BJ (cell line): Measurements from ENCODE around the gene LIX1L. TPM values are rescaled to one million over a fixed set of nuclear protein-coding genes. Genes with fewer than 3 reads are reported as not detected.

Source experiments
- CTCF ChIA-PET: fragments of 350-600 bp; formaldehyde crosslinking; extraction: SDS; loops from one replicate; lab custom pipeline; 2021; ENCODE audit warnings: antibody characterized with exemption, inconsistent platforms; lab: Yijun Ruan, JAX
- POLR2A ChIA-PET: fragments of 300-600 bp; sonication (Branson Sonifier 250); formaldehyde crosslinking; extraction: SDS; loops from one replicate; lab custom pipeline; 2021; ENCODE audit warnings: antibody characterized with exemption; lab: Charles Lee
- DNase-seq: peaks from one replicate; pipeline ENCODE4 v3.0.0-alpha.2; 2011; ENCODE audit warnings: low read depth
- H3K27me3 ChIP-seq: 2 replicates; pipeline ENCODE4 v1.6.0; 2011; ENCODE audit warnings: low read length; ENCODE audit not compliant: control insufficient read depth, insufficient read depth
- H3K36me3 ChIP-seq: 2 replicates; pipeline ENCODE4 v1.5.1; 2011; ENCODE audit warnings: low read length; ENCODE audit not compliant: control insufficient read depth, insufficient read depth
- H3K4me3 ChIP-seq: 2 replicates; pipeline ENCODE4 v1.5.1; 2011; ENCODE audit warnings: low read depth, mild to moderate bottlenecking, control low read depth, low read length
- polyA plus RNA-seq: library from polyadenylated mRNA; depleted of rRNA; stranded (reverse); fragments of >200 nt; gene quantifications from 2 replicates; pipeline ENCODE4 v1.2.3, GENCODE V29; 2011
- TF ChIP-seq, protein P1 (sequence below): IDR thresholded peaks from 2 replicates; pipeline ENCODE4 v1.5.1; 2011; ENCODE audit warnings: low read depth, mild to moderate bottlenecking, control low read depth, inconsistent platforms, low read length, moderate library complexity; ENCODE audit not compliant: insufficient read depth

LIX1L gene
- polyA plus RNA-seq, 1 experiment: 35.1 TPM

DNA sequence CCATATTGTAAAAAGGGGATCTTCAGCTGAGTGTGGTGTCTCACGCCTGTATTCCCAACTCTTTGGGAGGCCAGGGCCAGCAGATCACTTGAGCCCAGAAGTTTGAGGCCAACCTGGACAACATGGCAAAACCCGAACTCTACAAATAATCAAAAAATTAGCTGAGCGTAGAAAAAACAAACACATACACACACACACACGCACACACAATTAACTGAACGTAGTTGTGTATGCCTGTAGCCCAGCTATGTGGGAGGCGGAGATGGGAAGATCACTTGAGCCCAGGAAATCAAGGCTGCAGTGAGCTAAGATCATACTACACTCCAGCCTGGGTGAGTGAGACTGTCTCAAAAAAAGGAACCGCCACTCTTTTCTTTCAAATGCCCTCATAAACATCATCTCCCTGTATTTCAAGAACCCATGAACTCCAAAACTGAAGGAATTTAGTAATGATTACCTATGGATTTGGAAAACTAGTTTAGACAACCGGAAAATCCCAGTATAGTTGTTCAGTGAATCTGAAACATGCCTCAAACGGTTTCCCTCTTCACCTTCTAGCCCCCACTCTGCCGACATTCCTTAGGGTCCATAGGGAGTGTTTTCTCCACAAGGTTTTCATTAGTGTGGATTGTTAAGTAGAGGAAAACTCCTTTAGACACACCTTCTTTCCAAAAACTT, 34.1 kb upstream of the LIX1L start:
- Histone ChIP-seq H3K27me3 (no peaks in the 10 kb centered on the region), H3K4me3 (no peak overlapping the region), H3K36me3 (peaks cover 21% of the 10 kb centered on the region)
- ChIA-PET CTCF (interaction anchor here (1.2 to 12.4 kb wide), 4 partner anchors 10 to 100 kb away, joined by 4 to 117 read pairs (median 5); no protein-coding TSS in a partner anchor), POLR2A (interaction anchor here (1.1 kb wide), 1 partner anchor 12 kb away, joined by 6 read pairs; no protein-coding TSS in a partner anchor)
- TF ChIP-seq, protein P1, sequence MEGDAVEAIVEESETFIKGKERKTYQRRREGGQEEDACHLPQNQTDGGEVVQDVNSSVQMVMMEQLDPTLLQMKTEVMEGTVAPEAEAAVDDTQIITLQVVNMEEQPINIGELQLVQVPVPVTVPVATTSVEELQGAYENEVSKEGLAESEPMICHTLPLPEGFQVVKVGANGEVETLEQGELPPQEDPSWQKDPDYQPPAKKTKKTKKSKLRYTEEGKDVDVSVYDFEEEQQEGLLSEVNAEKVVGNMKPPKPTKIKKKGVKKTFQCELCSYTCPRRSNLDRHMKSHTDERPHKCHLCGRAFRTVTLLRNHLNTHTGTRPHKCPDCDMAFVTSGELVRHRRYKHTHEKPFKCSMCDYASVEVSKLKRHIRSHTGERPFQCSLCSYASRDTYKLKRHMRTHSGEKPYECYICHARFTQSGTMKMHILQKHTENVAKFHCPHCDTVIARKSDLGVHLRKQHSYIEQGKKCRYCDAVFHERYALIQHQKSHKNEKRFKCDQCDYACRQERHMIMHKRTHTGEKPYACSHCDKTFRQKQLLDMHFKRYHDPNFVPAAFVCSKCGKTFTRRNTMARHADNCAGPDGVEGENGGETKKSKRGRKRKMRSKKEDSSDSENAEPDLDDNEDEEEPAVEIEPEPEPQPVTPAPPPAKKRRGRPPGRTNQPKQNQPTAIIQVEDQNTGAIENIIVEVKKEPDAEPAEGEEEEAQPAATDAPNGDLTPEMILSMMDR: no peak
- no peak for DNase-seq

GRCh38 chr1:145990249-145990855, 32.5 kb upstream of the LIX1L start:
- Histone ChIP-seq H3K27me3 (no peaks in the 10 kb centered on the region), H3K36me3 (peaks cover 21% of the 10 kb centered on the region), H3K4me3 (no peak overlapping the region)
- DNase-seq: no peak
- TF ChIP-seq, protein P1: no peak
- POLR2A ChIA-PET: interaction anchor here (0.5 to 1.4 kb wide), 3 partner anchors 9 to 47 kb away, joined by 3 to 9 read pairs (median 5); no protein-coding TSS in a partner anchor
- CTCF ChIA-PET: interaction anchor here (1.4 to 12.4 kb wide), 3 partner anchors 12 to 98 kb away, joined by 4 to 117 read pairs (median 5); no protein-coding TSS in a partner anchor

DNA sequence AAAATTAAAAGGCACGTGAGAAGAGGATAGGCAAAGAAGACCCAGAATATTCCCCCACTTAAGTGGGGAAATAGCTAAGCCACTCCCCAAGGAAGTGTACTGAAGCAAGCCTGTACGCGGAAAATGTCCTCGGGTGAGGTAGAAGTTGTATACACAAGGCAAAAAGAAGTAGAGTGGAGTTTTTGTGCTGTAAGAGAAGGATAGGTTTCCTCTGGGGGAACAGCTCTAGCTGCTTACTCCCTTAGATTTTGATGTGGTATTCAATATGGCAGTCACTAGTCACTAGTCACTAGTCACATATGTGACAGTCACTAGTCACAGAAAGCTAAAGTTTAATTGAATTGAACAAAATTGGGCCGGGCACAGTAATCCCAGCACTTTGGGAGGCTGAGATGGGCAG, 31.0 kb upstream of the LIX1L start:
- ChIA-PET POLR2A (interaction anchor here (0.5 to 0.7 kb wide), 3 partner anchors 14 to 130 kb away, joined by 3 to 5 read pairs (median 3); no protein-coding TSS in a partner anchor), CTCF (interaction anchor here (0.9 to 12.4 kb wide), 3 partner anchors 11 to 143 kb away, joined by 3 to 117 read pairs (median 6); partner anchors contain the start of gene NUDT17)
- Histone ChIP-seq H3K27me3 (no peaks in the 10 kb centered on the region), H3K4me3 (no peak overlapping the region), H3K36me3 (peaks cover 13% of the 10 kb centered on the region)
- DNase-seq: no peak
- TF ChIP-seq, protein P1: no peak

DNA sequence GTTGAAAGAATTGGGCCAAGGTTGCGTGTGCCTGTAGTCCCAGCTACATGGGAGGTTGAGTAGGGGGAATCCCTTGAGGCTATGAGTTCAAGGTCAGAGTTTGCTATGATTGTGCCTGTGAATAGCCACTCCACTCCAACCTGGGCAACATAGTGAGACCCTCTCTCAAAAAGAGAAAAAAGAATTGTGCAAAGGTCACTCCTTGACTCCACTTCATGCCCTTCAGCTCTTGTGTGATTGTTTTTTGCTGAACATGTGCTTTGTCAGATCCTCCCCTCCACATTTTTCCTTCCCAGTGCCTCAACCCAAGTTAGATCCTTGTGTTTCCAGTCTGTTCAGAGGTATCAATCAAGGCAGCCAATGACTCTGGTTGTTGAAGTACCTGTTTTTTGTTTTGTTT, 30.1 kb upstream of the LIX1L start:
- ChIA-PET POLR2A (interaction anchor here (0.6 kb wide), 1 partner anchor 28 kb away, joined by 3 read pairs; no protein-coding TSS in a partner anchor), CTCF (interaction anchor here (0.5 to 12.4 kb wide), 4 partner anchors 10 to 142 kb away, joined by 3 to 117 read pairs (median 5); partner anchors contain the start of genes ANKRD34A, NUDT17 and POLR3GL)

More for the DNA sequence above, 30.1 kb upstream of the LIX1L start:
- Histone ChIP-seq H3K27me3 (no peaks in the 10 kb centered on the region), H3K36me3 (peaks cover 5% of the 10 kb centered on the region), H3K4me3 (no peak overlapping the region)
- TF ChIP-seq, protein P1: no peak
- no peak for DNase-seq
